HepG2 (cell line): ENCODE results near the gene PIP4K2B. TPM values are rescaled to one million over a fixed set of nuclear protein-coding genes. Genes with fewer than 3 reads are reported as not detected.

Experiments
- ATAC-seq: fragments of 200-7000 bp; cut with Tn5 transposase; 3 replicates; pipeline ENCODE4 v1.9.1; 2020; ENCODE audit warnings: mild to moderate bottlenecking, moderate library complexity
- BruUV-seq: library from RNA; stranded (reverse); fragments of 400-500 nt; replicated peaks from 2 replicates; lab custom pipeline; 2021; lab: Mats Ljungman, UMichigan
- CTCF ChIA-PET: fragments of 300-600 bp; formaldehyde crosslinking; extraction: SDS; loops from one replicate; lab custom pipeline; 2021; ENCODE audit warnings: low total read pairs, inconsistent platforms, low intra/inter-chr PET ratio; lab: Yijun Ruan, JAX
- POLR2A ChIA-PET: fragments of 350-600 bp; sonication (Branson Sonifier 250); formaldehyde crosslinking; loops from one replicate; lab custom pipeline; 2020; ENCODE audit warnings: antibody characterized with exemption, inconsistent platforms; lab: Yijun Ruan, JAX
- DNase-seq: peaks from one replicate; pipeline ENCODE4 v3.0.0-alpha.2; 2015; ENCODE audit warnings: low spot score
- FAIRE-seq: peaks from 3 replicates; lab custom pipeline; 2011; peaks lifted over from hg19 to GRCh38; lab: Jason Lieb, UNC
- H2AFZ ChIP-seq: one replicate; pipeline ENCODE4 v1.6.1; 2011; ENCODE audit warnings: low read length, inconsistent platforms
- H3K27ac ChIP-seq: fragments of 300-600 bp; 3 replicates; pipeline ENCODE4 v1.8.0; 2011; ENCODE audit warnings: mixed run types, mild to moderate bottlenecking, mixed read lengths, low read length, inconsistent platforms; ENCODE audit not compliant: insufficient read depth; ENCODE audit errors: extremely low read length
- H3K27me3 ChIP-seq, 2 experiments: fragments of 200-600 bp in 1 of 2; 2 replicates in 1 of 2; 3 replicates in 1 of 2; pipeline versions ENCODE4 v1.6.0 to v1.8.0; 2011; ENCODE audit warnings: low read length in 2 of 2, mild to moderate bottlenecking in 2 of 2, moderate library complexity in 2 of 2, inconsistent platforms in 1 of 2; ENCODE audit not compliant: insufficient read depth in 2 of 2, control insufficient read depth in 1 of 2
- H3K36me3 ChIP-seq, 2 experiments: fragments of 200-600 bp in 1 of 2; replicated peaks in 1 of 2; 2 replicates in 1 of 2; 3 replicates in 1 of 2; pipeline versions ENCODE4 v1.5.1 to v1.8.0; 2011; ENCODE audit warnings: low read length in 2 of 2, inconsistent platforms in 1 of 2; ENCODE audit not compliant: insufficient read depth in 2 of 2, control insufficient read depth in 1 of 2
- H3K4me1 ChIP-seq: 2 replicates; pipeline ENCODE4 v1.5.1; 2012; ENCODE audit warnings: low read length, inconsistent platforms; ENCODE audit not compliant: insufficient read depth
- H3K4me2 ChIP-seq: 2 replicates; pipeline ENCODE4 v1.6.0; 2011; ENCODE audit warnings: low read depth, low read length, inconsistent platforms
- H3K4me3 ChIP-seq, 3 experiments: fragments of 200-600 bp in 1 of 3; sonication (generic), shearing (Covaris generic) in 1 of 3; replicated peaks in 1 of 3; 2 replicates each; pipeline ENCODE4 v1.5.1; 2011 to 2016; ENCODE audit warnings: low read length in 3 of 3, inconsistent platforms in 2 of 3, low read depth in 2 of 3, mild to moderate bottlenecking in 2 of 3, control low read depth in 1 of 3, mixed read lengths in 1 of 3; ENCODE audit not compliant: insufficient read depth in 1 of 3
- H3K79me2 ChIP-seq: one replicate; pipeline ENCODE4 v1.6.1; 2011; ENCODE audit warnings: low read length, inconsistent platforms; ENCODE audit not compliant: insufficient read depth
- H3K9ac ChIP-seq: 2 replicates; pipeline ENCODE4 v1.6.0; 2011; ENCODE audit warnings: mild to moderate bottlenecking, low read depth, low read length, inconsistent platforms; ENCODE audit not compliant: insufficient read depth
- H3K9me3 ChIP-seq: 2 replicates; pipeline ENCODE4 v1.5.1; 2012; ENCODE audit warnings: mild to moderate bottlenecking, low read length
- H4K20me1 ChIP-seq: 2 replicates; pipeline ENCODE4 v1.6.0; 2011; ENCODE audit warnings: inconsistent platforms, mild to moderate bottlenecking, low read length, moderate library complexity; ENCODE audit not compliant: insufficient read depth
- CEBPG ChIP-seq: IDR thresholded peaks from 2 replicates; pipeline ENCODE4 v1.6.1; 2016
- HNF4A ChIP-seq: sonication (generic); formaldehyde crosslinking; IDR thresholded peaks from 2 replicates; pipeline ENCODE4 v1.4.0; 2020; ENCODE audit warnings: missing genetic modification reagents
- HNRNPH1 ChIP-seq: fragments of 200-400 bp; formaldehyde crosslinking; optimal IDR thresholded peaks from 2 replicates; pipeline ENCODE3; 2017; ENCODE audit warnings: mild to moderate bottlenecking, low read depth, low read length
- SALL2 ChIP-seq: sonication (generic); formaldehyde crosslinking; IDR thresholded peaks from 2 replicates; pipeline ENCODE4 v1.8.1; 2023; ENCODE audit warnings: mild to moderate bottlenecking, missing genetic modification reagents, inconsistent platforms
- SYNCRIP ChIP-seq: fragments of 200-400 bp; formaldehyde crosslinking; IDR thresholded peaks from 2 replicates; pipeline ENCODE4 v1.6.1; 2018; ENCODE audit warnings: mild to moderate bottlenecking, low read depth, low read length; ENCODE audit not compliant: insufficient read depth
- ZBTB10 ChIP-seq: sonication (generic); formaldehyde crosslinking; IDR thresholded peaks from 2 replicates; pipeline ENCODE4 v1.4.0; 2020; ENCODE audit warnings: missing genetic modification reagents, borderline replicate concordance
- ZNF260 ChIP-seq: sonication (generic); formaldehyde crosslinking; IDR thresholded peaks from 2 replicates; pipeline ENCODE4 v1.4.0; 2020; ENCODE audit warnings: missing genetic modification reagents, low read depth, mild to moderate bottlenecking, borderline replicate concordance
- ZNF264 ChIP-seq: sonication (generic); formaldehyde crosslinking; IDR thresholded peaks from 2 replicates; pipeline ENCODE4 v1.4.0; 2020; ENCODE audit warnings: missing genetic modification reagents
- ZNF329 ChIP-seq: sonication (generic); formaldehyde crosslinking; IDR thresholded peaks from 2 replicates; pipeline ENCODE4 v1.9.0; 2021; ENCODE audit warnings: low read depth, mild to moderate bottlenecking, missing genetic modification reagents
- ZNF367 ChIP-seq: sonication (generic); formaldehyde crosslinking; IDR thresholded peaks from 2 replicates; pipeline ENCODE4 v1.4.0; 2020; ENCODE audit warnings: missing genetic modification reagents, borderline replicate concordance
- ZNF788 ChIP-seq: sonication (generic); formaldehyde crosslinking; IDR thresholded peaks from 2 replicates; pipeline ENCODE4 v1.5.0; 2020; ENCODE audit warnings: mild to moderate bottlenecking, missing genetic modification reagents, borderline replicate concordance
- WGBS: methylation state at CpG from one replicate; pipeline ENCODE4 v1.1.6; 2017; ENCODE audit warnings: low lambda C conversion rate; 5-methylcytosine and 5-hydroxymethylcytosine counted together
- in situ Hi-C: cut with HindIII; loops from 2 replicates; pipeline ENCODE4 v1.10.0; 2017; ENCODE audit warnings: low pct_unique_long_range_greater_than_20kb; ENCODE audit not compliant: extremely low pct_ligation_motif_present
- intact Hi-C: fragments of 100-400 bp; cut with micrococcal nuclease; formaldehyde crosslinking; loops from one replicate; pipeline ENCODE4 v1.10.0; 2022; ENCODE audit not compliant: unreplicated experiment
- polyA plus RNA-seq, 8 experiments: library from polyadenylated mRNA; depleted of rRNA in 3 of 8; stranded (reverse) in 7 of 8; unstranded in 1 of 8; fragments of >200 nt; fragmentation: Illumina TruSeq in 4 of 8; extraction: Trizol in 4 of 8; gene quantifications; 2 replicates each; pipeline versions ENCODE4 v1.2.1 to v1.2.3, GENCODE V29; 2011 to 2016; ENCODE audit warnings: low read depth in 4 of 8, missing spikeins in 1 of 8, mixed read lengths in 1 of 8; ENCODE audit not compliant: insufficient read depth in 1 of 8
- total RNA-seq, 5 experiments: library from RNA; depleted of rRNA; stranded (reverse); fragments of >200 nt; fragmentation: Illumina TruSeq; extraction: Trizol; gene quantifications; 2 replicates each; pipeline ENCODE4 v1.2.3, GENCODE V29; 2016; ENCODE audit warnings: low read depth in 1 of 5
- TF ChIP-seq, protein P1 (sequence below): sonication (generic); formaldehyde crosslinking; IDR thresholded peaks from 2 replicates; pipeline ENCODE4 v1.4.0; 2020; ENCODE audit warnings: mild to moderate bottlenecking, missing genetic modification reagents

PIP4K2B gene
- total and polyA plus RNA-seq, 2 of the 13 experiments (the other 11 are each of a cell fraction or from before 2014, with no cell fraction given): 20.4 to 54.0 TPM

DNA sequence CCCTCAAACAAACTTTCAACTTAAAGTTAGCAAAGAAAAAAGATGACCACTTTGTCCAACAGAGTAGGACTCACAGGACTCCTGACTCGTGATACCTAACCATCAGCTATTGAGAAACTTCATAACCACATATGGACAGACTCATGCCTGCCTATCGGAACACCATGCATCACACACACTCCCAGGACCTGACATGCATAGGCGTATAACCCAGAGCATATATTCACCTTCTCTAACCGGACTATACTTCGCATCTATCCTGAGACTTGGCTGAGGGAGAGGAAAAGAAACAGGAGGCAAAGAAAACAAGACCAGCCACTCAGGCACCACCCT lies 2.2 kb downstream of the PIP4K2B start:
- no peak for ATAC-seq
- H4K20me1 ChIP-seq: peaks cover 22% of the 10 kb centered on the region; the same call in 1 of the 2 replicates
- peaks cover 55% of the 10 kb centered on the region for H3K79me2 ChIP-seq
- peaks cover 5 to 19% of the 10 kb centered on the region in 2 experiments for H3K36me3 ChIP-seq
- CTCF ChIA-PET: no interaction called here
- intact Hi-C loops (no loop called here), in situ Hi-C loops (no loop called here)
- DNase-seq: no peak
- peaks cover 39% of the 10 kb centered on the region for H3K4me1 ChIP-seq
- peak overlapping the region; percentile 99; the same call in 1 of the 2 replicates for H3K9ac ChIP-seq
- peak overlapping the region; percentile 73 to 98 (median 90); a peak in 4 of 6 replicates for H3K4me3 ChIP-seq
- no peak overlapping the region for H2AFZ ChIP-seq
- H3K27ac ChIP-seq: no peak overlapping the region
- no peak for FAIRE-seq
- BruUV-seq: no TSS peak
- WGBS: 80% methylated on average over 5 of the region's 5 CpGs
- POLR2A ChIA-PET: interaction anchor here (1.1 to 1.8 kb wide), 6 partner anchors 8 to 121 kb away, joined by 3 to 7 read pairs (median 4); partner anchors contain the start of gene CWC25
- TF ChIP-seq, protein P1, sequence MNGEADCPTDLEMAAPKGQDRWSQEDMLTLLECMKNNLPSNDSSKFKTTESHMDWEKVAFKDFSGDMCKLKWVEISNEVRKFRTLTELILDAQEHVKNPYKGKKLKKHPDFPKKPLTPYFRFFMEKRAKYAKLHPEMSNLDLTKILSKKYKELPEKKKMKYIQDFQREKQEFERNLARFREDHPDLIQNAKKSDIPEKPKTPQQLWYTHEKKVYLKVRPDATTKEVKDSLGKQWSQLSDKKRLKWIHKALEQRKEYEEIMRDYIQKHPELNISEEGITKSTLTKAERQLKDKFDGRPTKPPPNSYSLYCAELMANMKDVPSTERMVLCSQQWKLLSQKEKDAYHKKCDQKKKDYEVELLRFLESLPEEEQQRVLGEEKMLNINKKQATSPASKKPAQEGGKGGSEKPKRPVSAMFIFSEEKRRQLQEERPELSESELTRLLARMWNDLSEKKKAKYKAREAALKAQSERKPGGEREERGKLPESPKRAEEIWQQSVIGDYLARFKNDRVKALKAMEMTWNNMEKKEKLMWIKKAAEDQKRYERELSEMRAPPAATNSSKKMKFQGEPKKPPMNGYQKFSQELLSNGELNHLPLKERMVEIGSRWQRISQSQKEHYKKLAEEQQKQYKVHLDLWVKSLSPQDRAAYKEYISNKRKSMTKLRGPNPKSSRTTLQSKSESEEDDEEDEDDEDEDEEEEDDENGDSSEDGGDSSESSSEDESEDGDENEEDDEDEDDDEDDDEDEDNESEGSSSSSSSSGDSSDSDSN (CRISPR knock-in tag): 0 out of 2 replicates have a peak, but pooled peaks have one; percentile 22
- TF ChIP-seq ZNF367 (CRISPR knock-in tag) (no peak), ZNF788 (0 out of 2 replicates have a peak, but pooled peaks have one; percentile 11)
- no peaks in the 10 kb centered on the region for H3K9me3 ChIP-seq
- peak overlapping the region; percentile 86 for H3K4me2 ChIP-seq
- H3K27me3 ChIP-seq: no peaks in the 10 kb centered on the region

DNA sequence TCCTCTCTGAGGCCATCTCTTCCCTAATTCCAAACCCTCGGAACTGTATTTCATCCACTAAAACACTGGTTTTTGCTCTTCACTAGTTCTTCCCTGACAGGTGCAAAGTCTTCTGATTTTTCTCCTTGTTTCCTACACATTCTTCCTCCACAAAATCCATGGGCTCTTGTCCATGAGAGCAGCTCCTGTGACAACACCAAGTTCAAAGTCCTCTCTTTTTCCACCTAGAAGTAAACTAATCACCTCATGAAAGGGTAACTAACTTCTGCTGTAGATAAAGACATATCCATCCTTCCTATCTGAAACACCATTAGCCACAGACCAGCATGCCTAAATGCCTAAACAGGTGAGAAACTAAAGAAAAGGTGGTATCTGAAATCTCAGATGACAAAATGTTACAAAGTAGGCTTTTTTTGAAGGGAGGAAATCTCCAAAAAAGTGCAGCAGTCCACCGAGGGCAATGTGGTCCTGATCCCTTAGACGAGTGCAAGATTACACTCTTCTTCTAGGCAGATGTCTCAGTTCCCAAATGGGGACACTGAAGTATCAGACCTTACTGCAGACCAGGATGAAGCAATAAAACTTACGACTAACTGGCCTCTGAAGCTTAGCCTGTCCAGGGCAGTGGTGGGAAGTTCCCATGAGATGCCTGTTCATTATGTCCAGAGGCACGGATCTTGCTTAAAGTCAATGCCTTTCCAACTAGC lies 2.8 kb downstream of the PIP4K2B start:
- peaks cover 39% of the 10 kb centered on the region for H3K4me1 ChIP-seq
- no peaks in the 10 kb centered on the region for H3K9me3 ChIP-seq
- no peak for DNase-seq
- WGBS: 59% methylated on average over 5 of the region's 5 CpGs
- H3K36me3 ChIP-seq: peaks cover 1 to 14% of the 10 kb centered on the region in 2 experiments
- POLR2A ChIA-PET: interaction anchor here (1.3 to 1.8 kb wide), 5 partner anchors 8 to 120 kb away, joined by 3 to 7 read pairs (median 4); no protein-coding TSS in a partner anchor
- peaks cover 22% of the 10 kb centered on the region; the same call in 1 of the 2 replicates for H4K20me1 ChIP-seq
- intact Hi-C loops: no loop called here
- peak overlapping the region; percentile 86 for H3K4me2 ChIP-seq
- H3K79me2 ChIP-seq: peaks cover 55% of the 10 kb centered on the region
- CTCF ChIA-PET: no interaction called here
- H2AFZ ChIP-seq: no peak overlapping the region
- no TSS peak for BruUV-seq
- in situ Hi-C loops: no loop called here
- no peak for ATAC-seq
- peak overlapping the region; percentile 5 for H3K27ac ChIP-seq
- peak overlapping the region; percentile 99; the same call in 1 of the 2 replicates for H3K9ac ChIP-seq
- FAIRE-seq: no peak
- peak overlapping the region; percentile 7 to 90 (median 73); a peak in 2 of 6 replicates for H3K4me3 ChIP-seq
- no peaks in the 10 kb centered on the region for H3K27me3 ChIP-seq
- TF ChIP-seq HNF4A (CRISPR knock-in tag) (peak; percentile 62), ZBTB10 (CRISPR knock-in tag) (no peak), SALL2 (no peak), ZNF264 (CRISPR knock-in tag) (peak; percentile 57; the same call in 1 of the 2 replicates), HNRNPH1 (no peak), ZNF260 (CRISPR knock-in tag) (no peak), CEBPG (0 out of 2 replicates have a peak, but pooled peaks have one; percentile 18), ZNF329 (CRISPR knock-in tag) (no peak), SYNCRIP (no peak)
